Stomach (tissue), 4 donors: Measurements from ENCODE around the gene SYT11.

Experiments
- EP300 ChIP-seq: sonication (generic); formaldehyde crosslinking; IDR thresholded peaks from one replicate; pipeline ENCODE4 v1.6.1; 2017; ENCODE audit warnings: antibody characterized with exemption
- POLR2A ChIP-seq, 4 donors: fragments of 450-650 bp; IDR thresholded peaks; one replicate each; pipeline ENCODE4 v1.6.1; 2016; ENCODE audit warnings: antibody characterized with exemption in 4 of 4, control low read depth in 2 of 4, mild to moderate bottlenecking in 1 of 4, moderate library complexity in 1 of 4

- no peak for TF ChIP-seq EP300
- no peak for TF ChIP-seq POLR2A (IDR thresholded peaks at IDR 0.05)
These were observed 8.4 kb downstream of the SYT11 start for GRCh38 chr1:155867766-155868165.
